HepG2 (cell line): ENCODE measurements around the gene CRTAC1. TPM values are rescaled to one million over a fixed set of nuclear protein-coding genes. Genes with fewer than 3 reads are reported as not detected.
"Not testable (repeated sequence)": the region's sequence is repeated elsewhere in the genome, so short reads cannot be mapped to it uniquely, and the experiment has no call there.

ENCODE experiments used
- ATAC-seq: fragments of 200-7000 bp; cut with Tn5 transposase; 3 replicates; pipeline ENCODE4 v1.9.1; 2020; ENCODE audit warnings: mild to moderate bottlenecking, moderate library complexity
- BruUV-seq: library from RNA; stranded (reverse); fragments of 400-500 nt; replicated peaks from 2 replicates; lab custom pipeline; 2021; lab: Mats Ljungman, UMichigan
- CTCF ChIA-PET: fragments of 300-600 bp; formaldehyde crosslinking; extraction: SDS; loops from one replicate; lab custom pipeline; 2021; ENCODE audit warnings: low total read pairs, inconsistent platforms, low intra/inter-chr PET ratio; lab: Yijun Ruan, JAX
- POLR2A ChIA-PET: fragments of 350-600 bp; sonication (Branson Sonifier 250); formaldehyde crosslinking; loops from one replicate; lab custom pipeline; 2020; ENCODE audit warnings: antibody characterized with exemption, inconsistent platforms; lab: Yijun Ruan, JAX
- DNase-seq: peaks from one replicate; pipeline ENCODE4 v3.0.0-alpha.2; 2015; ENCODE audit warnings: low spot score
- FAIRE-seq: peaks from 3 replicates; lab custom pipeline; 2011; peaks lifted over from hg19 to GRCh38; lab: Jason Lieb, UNC
- H2AFZ ChIP-seq: one replicate; pipeline ENCODE4 v1.6.1; 2011; ENCODE audit warnings: low read length, inconsistent platforms
- H3K27ac ChIP-seq: fragments of 300-600 bp; 3 replicates; pipeline ENCODE4 v1.8.0; 2011; ENCODE audit warnings: mixed run types, mild to moderate bottlenecking, mixed read lengths, low read length, inconsistent platforms; ENCODE audit not compliant: insufficient read depth; ENCODE audit errors: extremely low read length
- H3K27me3 ChIP-seq, 2 experiments: fragments of 200-600 bp in 1 of 2; 2 replicates in 1 of 2; 3 replicates in 1 of 2; pipeline versions ENCODE4 v1.6.0 to v1.8.0; 2011; ENCODE audit warnings: low read length in 2 of 2, mild to moderate bottlenecking in 2 of 2, moderate library complexity in 2 of 2, inconsistent platforms in 1 of 2; ENCODE audit not compliant: insufficient read depth in 2 of 2, control insufficient read depth in 1 of 2
- H3K36me3 ChIP-seq, 2 experiments: fragments of 200-600 bp in 1 of 2; replicated peaks in 1 of 2; 2 replicates in 1 of 2; 3 replicates in 1 of 2; pipeline versions ENCODE4 v1.5.1 to v1.8.0; 2011; ENCODE audit warnings: low read length in 2 of 2, inconsistent platforms in 1 of 2; ENCODE audit not compliant: insufficient read depth in 2 of 2, control insufficient read depth in 1 of 2
- H3K4me1 ChIP-seq: 2 replicates; pipeline ENCODE4 v1.5.1; 2012; ENCODE audit warnings: low read length, inconsistent platforms; ENCODE audit not compliant: insufficient read depth
- H3K4me2 ChIP-seq: 2 replicates; pipeline ENCODE4 v1.6.0; 2011; ENCODE audit warnings: low read depth, low read length, inconsistent platforms
- H3K4me3 ChIP-seq, 3 experiments: fragments of 200-600 bp in 1 of 3; sonication (generic), shearing (Covaris generic) in 1 of 3; replicated peaks in 1 of 3; 2 replicates each; pipeline ENCODE4 v1.5.1; 2011 to 2016; ENCODE audit warnings: low read length in 3 of 3, inconsistent platforms in 2 of 3, low read depth in 2 of 3, mild to moderate bottlenecking in 2 of 3, control low read depth in 1 of 3, mixed read lengths in 1 of 3; ENCODE audit not compliant: insufficient read depth in 1 of 3
- H3K79me2 ChIP-seq: one replicate; pipeline ENCODE4 v1.6.1; 2011; ENCODE audit warnings: low read length, inconsistent platforms; ENCODE audit not compliant: insufficient read depth
- H3K9ac ChIP-seq: 2 replicates; pipeline ENCODE4 v1.6.0; 2011; ENCODE audit warnings: mild to moderate bottlenecking, low read depth, low read length, inconsistent platforms; ENCODE audit not compliant: insufficient read depth
- H3K9me3 ChIP-seq: 2 replicates; pipeline ENCODE4 v1.5.1; 2012; ENCODE audit warnings: mild to moderate bottlenecking, low read length
- H4K20me1 ChIP-seq: 2 replicates; pipeline ENCODE4 v1.6.0; 2011; ENCODE audit warnings: inconsistent platforms, mild to moderate bottlenecking, low read length, moderate library complexity; ENCODE audit not compliant: insufficient read depth
- CBX2 ChIP-seq, 2 experiments: fragments of 200-600 bp in 1 of 2; sonication (generic); formaldehyde crosslinking in 1 of 2; IDR thresholded peaks; 2 replicates each; pipeline versions ENCODE4 v1.7.0 to v1.8.1; 2018 to 2022; ENCODE audit warnings: low read depth in 2 of 2, low read length in 1 of 2, mild to moderate bottlenecking in 1 of 2, missing genetic modification reagents in 1 of 2
- DNMT1 ChIP-seq: sonication (generic); formaldehyde crosslinking; IDR thresholded peaks from 2 replicates; pipeline ENCODE4 v1.5.1; 2020; ENCODE audit warnings: mild to moderate bottlenecking, missing genetic modification reagents
- DRAP1 ChIP-seq: IDR thresholded peaks from 2 replicates; pipeline ENCODE4 v1.6.1; 2016; ENCODE audit warnings: missing genetic modification reagents, missing compliant biosample characterization
- ETS1 ChIP-seq: sonication (generic); formaldehyde crosslinking; IDR thresholded peaks from 2 replicates; pipeline ENCODE4 v1.4.0; 2020; ENCODE audit warnings: missing genetic modification reagents
- MAZ ChIP-seq, 2 experiments: sonication (generic) in 1 of 2; formaldehyde crosslinking in 1 of 2; IDR thresholded peaks; 2 replicates each; pipeline versions ENCODE4 v1.5.0 to v1.6.1; 2012 to 2020; ENCODE audit warnings: low read depth in 2 of 2, mild to moderate bottlenecking in 2 of 2, borderline replicate concordance in 1 of 2, improper control_type of control experiment in 1 of 2, low read length in 1 of 2, missing genetic modification reagents in 1 of 2, moderate library complexity in 1 of 2
- MEIS1 ChIP-seq: sonication (generic); formaldehyde crosslinking; IDR thresholded peaks from 2 replicates; pipeline ENCODE4 v1.9.0; 2021; ENCODE audit warnings: mild to moderate bottlenecking, missing genetic modification reagents, moderate library complexity, borderline replicate concordance
- PAF1 ChIP-seq: IDR thresholded peaks from 2 replicates; pipeline ENCODE4 v1.6.1; 2016; ENCODE audit warnings: missing genetic modification reagents, missing compliant biosample characterization
- ZBTB33 ChIP-seq: sonication (generic); formaldehyde crosslinking; IDR thresholded peaks from 2 replicates; pipeline ENCODE4 v1.4.0; 2020; ENCODE audit warnings: missing genetic modification reagents
- ZNF30 ChIP-seq: sonication (generic); formaldehyde crosslinking; IDR thresholded peaks from 2 replicates; pipeline ENCODE4 v1.5.0; 2020; ENCODE audit warnings: mild to moderate bottlenecking, missing genetic modification reagents
- ZNF800 ChIP-seq: sonication (generic); formaldehyde crosslinking; IDR thresholded peaks from 2 replicates; pipeline ENCODE4 v1.4.0; 2020; ENCODE audit warnings: missing genetic modification reagents
- WGBS: methylation state at CpG from one replicate; pipeline ENCODE4 v1.1.6; 2017; ENCODE audit warnings: low lambda C conversion rate; 5-methylcytosine and 5-hydroxymethylcytosine counted together
- in situ Hi-C: cut with HindIII; loops from 2 replicates; pipeline ENCODE4 v1.10.0; 2017; ENCODE audit warnings: low pct_unique_long_range_greater_than_20kb; ENCODE audit not compliant: extremely low pct_ligation_motif_present
- intact Hi-C: fragments of 100-400 bp; cut with micrococcal nuclease; formaldehyde crosslinking; loops from one replicate; pipeline ENCODE4 v1.10.0; 2022; ENCODE audit not compliant: unreplicated experiment
- polyA plus RNA-seq, 8 experiments: library from polyadenylated mRNA; depleted of rRNA in 3 of 8; stranded (reverse) in 7 of 8; unstranded in 1 of 8; fragments of >200 nt; fragmentation: Illumina TruSeq in 4 of 8; extraction: Trizol in 4 of 8; gene quantifications; 2 replicates each; pipeline versions ENCODE4 v1.2.1 to v1.2.3, GENCODE V29; 2011 to 2016; ENCODE audit warnings: low read depth in 4 of 8, missing spikeins in 1 of 8, mixed read lengths in 1 of 8; ENCODE audit not compliant: insufficient read depth in 1 of 8
- total RNA-seq, 5 experiments: library from RNA; depleted of rRNA; stranded (reverse); fragments of >200 nt; fragmentation: Illumina TruSeq; extraction: Trizol; gene quantifications; 2 replicates each; pipeline ENCODE4 v1.2.3, GENCODE V29; 2016; ENCODE audit warnings: low read depth in 1 of 5

The CRTAC1 gene
- total and polyA plus RNA-seq, 2 of the 13 experiments (the other 11 are each of a cell fraction or from before 2014, with no cell fraction given): not detected

- no peak for TF ChIP-seq ZNF30 (CRISPR knock-in tag)
- TF ChIP-seq CBX2 (IDR thresholded peaks at IDR 0.05; ENCODE audit: low read depth, low read length): no peak
- TF ChIP-seq CBX2 (CRISPR knock-in tag; IDR thresholded peaks at IDR 0.05; ENCODE audit: low read depth): no peak
- TF ChIP-seq DRAP1 (CRISPR knock-in tag): no peak
- no peak for TF ChIP-seq DNMT1
- no peak for TF ChIP-seq MEIS1 (CRISPR knock-in tag)
- no peak for TF ChIP-seq ZBTB33
- TF ChIP-seq ETS1: no peak
- no peak for TF ChIP-seq PAF1 (CRISPR knock-in tag)
- no peak for TF ChIP-seq MAZ (IDR thresholded peaks at IDR 0.05; ENCODE audit: borderline replicate concordance, low read depth, low read length)
- TF ChIP-seq MAZ (CRISPR knock-in tag; IDR thresholded peaks at IDR 0.05; ENCODE audit: low read depth): no peak
- TF ChIP-seq ZNF800 (CRISPR knock-in tag): no peak
- TF ChIP-seq, all 625 proteins: peak for 0
Observed at GRCh38 chr10:97842656-97843280, 187.7 kb downstream of the CRTAC1 start (continued).

GRCh38 chr10:97842114-97842513 lies 188.3 kb downstream of the CRTAC1 start:
- H3K4me1 ChIP-seq, H3K79me2 ChIP-seq, H3K4me2 ChIP-seq, in situ Hi-C loops, DNase-seq, H4K20me1 ChIP-seq, H2AFZ ChIP-seq, H3K9me3 ChIP-seq, H3K27me3 ChIP-seq, H3K36me3 ChIP-seq, FAIRE-seq, H3K4me3 ChIP-seq, BruUV-seq, POLR2A ChIA-PET, H3K9ac ChIP-seq, intact Hi-C loops, CTCF ChIA-PET, H3K27ac ChIP-seq, ATAC-seq: not testable (repeated sequence)
- 1% methylated on average over 3 of the region's 3 CpGs for WGBS

- H3K4me2 ChIP-seq, H4K20me1 ChIP-seq, H2AFZ ChIP-seq, ATAC-seq, H3K27ac ChIP-seq, in situ Hi-C loops, H3K4me3 ChIP-seq, intact Hi-C loops, FAIRE-seq, CTCF ChIA-PET, H3K9me3 ChIP-seq, DNase-seq, H3K4me1 ChIP-seq, H3K9ac ChIP-seq, POLR2A ChIA-PET, BruUV-seq, H3K79me2 ChIP-seq, H3K36me3 ChIP-seq, H3K27me3 ChIP-seq: not testable (repeated sequence)
- 72% methylated on average over 11 of the region's 22 CpGs for WGBS
Observed at GRCh38 chr10:97841166-97841565, 189.3 kb downstream of the CRTAC1 start.
